H1 (cell line): ENCODE results near the gene ALOX5. TPM values are rescaled to one million over a fixed set of nuclear protein-coding genes. Genes with fewer than 3 reads are reported as not detected.

Source experiments
- CTCF ChIA-PET: fragments of 300-600 bp; sonication (Branson Sonifier 250); formaldehyde crosslinking; loops from one replicate; lab custom pipeline; 2021; ENCODE audit not compliant: partially characterized antibody; lab: Charles Lee
- POLR2A ChIA-PET: fragments of 300-600 bp; sonication (Branson Sonifier 250); formaldehyde crosslinking; loops from one replicate; lab custom pipeline; 2021; ENCODE audit warnings: inconsistent platforms; ENCODE audit not compliant: partially characterized antibody; lab: Charles Lee
- DNase-seq, 2 experiments: peaks; one replicate each; pipeline versions ENCODE4 v3.0.0 to v3.0.0-alpha.2; 2010 to 2022; ENCODE audit warnings: low spot score in 2 of 2, low read depth in 1 of 2, mixed read lengths in 1 of 2
- FAIRE-seq: peaks from 2 replicates; lab custom pipeline; 2011; peaks lifted over from hg19 to GRCh38; lab: Jason Lieb, UNC
- H2AFZ ChIP-seq: 2 replicates; pipeline ENCODE4 v1.8.1; 2012; ENCODE audit warnings: low read length, inconsistent platforms
- H2AK5ac ChIP-seq: 2 replicates; pipeline ENCODE4 v1.6.1; 2013; ENCODE audit warnings: low read depth, low read length
- H2BK120ac ChIP-seq: replicated peaks from 2 replicates; pipeline ENCODE3; 2013; ENCODE audit warnings: low read depth, low read length, inconsistent platforms
- H2BK12ac ChIP-seq: 2 replicates; pipeline ENCODE4 v1.6.1; 2013; ENCODE audit warnings: low read depth, low read length
- H2BK15ac ChIP-seq: 2 replicates; pipeline ENCODE4 v1.6.1; 2013; ENCODE audit warnings: low read length
- H2BK20ac ChIP-seq: 2 replicates; pipeline ENCODE4 v1.6.1; 2013; ENCODE audit warnings: low read length
- H2BK5ac ChIP-seq: 2 replicates; pipeline ENCODE4 v1.6.1; 2013; ENCODE audit warnings: low read depth, low read length
- H3K14ac ChIP-seq: 2 replicates; pipeline ENCODE4 v1.6.1; 2013; ENCODE audit warnings: inconsistent platforms; ENCODE audit not compliant: insufficient read length
- H3K18ac ChIP-seq: 2 replicates; pipeline ENCODE4 v1.6.1; 2013; ENCODE audit warnings: low read length; ENCODE audit errors: extremely low read depth
- H3K23ac ChIP-seq: 2 replicates; pipeline ENCODE4 v1.6.1; 2013; ENCODE audit warnings: inconsistent platforms; ENCODE audit not compliant: insufficient read length
- H3K23me2 ChIP-seq: 2 replicates; pipeline ENCODE4 v1.6.1; 2013; ENCODE audit warnings: low read depth, low read length
- H3K27ac ChIP-seq: 2 replicates; pipeline ENCODE4 v1.6.1; 2011; ENCODE audit warnings: low read depth, low read length, inconsistent platforms
- H3K27me3 ChIP-seq, 4 experiments: replicated peaks in 1 of 4; 1 replicate in 1 of 4; 2 replicates in 3 of 4; pipeline versions ENCODE4 v1.6.1 to v1.8.1; 2011 to 2013; ENCODE audit warnings: low read length in 3 of 4, mild to moderate bottlenecking in 3 of 4, inconsistent platforms in 2 of 4, mixed read lengths in 2 of 4, moderate library complexity in 1 of 4; ENCODE audit not compliant: control insufficient read depth in 3 of 4, insufficient read depth in 3 of 4; ENCODE audit errors: extremely low read depth in 1 of 4
- H3K36me3 ChIP-seq, 4 experiments: 2 replicates each; pipeline versions ENCODE4 v1.6.1 to v1.8.1; 2011 to 2013; ENCODE audit warnings: mild to moderate bottlenecking in 4 of 4, low read length in 3 of 4, moderate library complexity in 2 of 4, control low read depth in 1 of 4, inconsistent platforms in 1 of 4; ENCODE audit not compliant: insufficient read depth in 4 of 4, control insufficient read depth in 2 of 4
- H3K4ac ChIP-seq: replicated peaks from 2 replicates; pipeline ENCODE3; 2013; ENCODE audit warnings: low read length, low read depth, mixed read lengths, inconsistent platforms; ENCODE audit not compliant: insufficient read length
- H3K4me1 ChIP-seq, 4 experiments: replicated peaks in 1 of 4; 1 replicate in 1 of 4; 2 replicates in 3 of 4; pipeline versions ENCODE4 v1.6.1 to v1.8.1; 2011 to 2013; ENCODE audit warnings: low read length in 3 of 4, inconsistent platforms in 2 of 4, mixed read lengths in 1 of 4; ENCODE audit not compliant: insufficient read depth in 4 of 4, control insufficient read depth in 3 of 4
- H3K4me2 ChIP-seq, 2 experiments: 2 replicates each; pipeline versions ENCODE4 v1.6.1 to v1.8.1; 2011 to 2013; ENCODE audit warnings: low read depth in 2 of 2, low read length in 2 of 2, control low read depth in 1 of 2, inconsistent platforms in 1 of 2, mild to moderate bottlenecking in 1 of 2; ENCODE audit not compliant: insufficient read depth in 1 of 2
- H3K4me3 ChIP-seq, 4 experiments: fragments of 200-600, 300-600 bp in 1 of 4; sonication (generic), shearing (Covaris generic), sonication (Bioruptor Twin) in 1 of 4; 2 replicates each; pipeline versions ENCODE4 v1.5.1 to v1.8.1; 2011 to 2016; ENCODE audit warnings: low read length in 4 of 4, low read depth in 3 of 4, control low read depth in 2 of 4, inconsistent platforms in 2 of 4, mild to moderate bottlenecking in 2 of 4, mixed read lengths in 1 of 4, moderate library complexity in 1 of 4; ENCODE audit not compliant: insufficient read depth in 2 of 4; ENCODE audit errors: extremely low read depth in 1 of 4
- H3K56ac ChIP-seq: replicated peaks from 2 replicates; pipeline ENCODE3; 2013; ENCODE audit warnings: low read depth, mild to moderate bottlenecking, mixed read lengths, low read length, inconsistent platforms; ENCODE audit not compliant: insufficient read length
- H3K79me1 ChIP-seq: 2 replicates; pipeline ENCODE4 v1.6.1; 2013; ENCODE audit warnings: low read depth, low read length, control low read depth
- H3K79me2 ChIP-seq, 2 experiments: 2 replicates each; pipeline versions ENCODE4 v1.6.1 to v1.8.1; 2012 to 2013; ENCODE audit warnings: low read length in 2 of 2, mild to moderate bottlenecking in 2 of 2, inconsistent platforms in 1 of 2; ENCODE audit not compliant: insufficient read depth in 2 of 2, control insufficient read depth in 1 of 2
- H3K9ac ChIP-seq, 4 experiments: replicated peaks in 1 of 4; 1 replicate in 1 of 4; 2 replicates in 3 of 4; pipeline versions ENCODE4 v1.6.1 to v1.8.1; 2011 to 2013; ENCODE audit warnings: low read depth in 3 of 4, low read length in 3 of 4, control low read depth in 2 of 4, mild to moderate bottlenecking in 2 of 4, moderate library complexity in 2 of 4, inconsistent platforms in 1 of 4; ENCODE audit errors: extremely low read depth in 1 of 4
- H3K9me3 ChIP-seq, 2 experiments: 2 replicates each; pipeline versions ENCODE4 v1.6.1 to v1.8.1; 2012 to 2013; ENCODE audit warnings: mild to moderate bottlenecking in 2 of 2, moderate library complexity in 2 of 2, control low read depth in 1 of 2, inconsistent platforms in 1 of 2, low read depth in 1 of 2, low read length in 1 of 2, mixed read lengths in 1 of 2; ENCODE audit not compliant: insufficient read depth in 2 of 2
- H4K20me1 ChIP-seq, 2 experiments: replicated peaks in 1 of 2; 2 replicates each; pipeline versions ENCODE3 to v1.8.1; 2011 to 2013; ENCODE audit warnings: inconsistent platforms in 2 of 2, low read length in 2 of 2, mild to moderate bottlenecking in 1 of 2; ENCODE audit not compliant: insufficient read depth in 2 of 2, control insufficient read depth in 1 of 2
- H4K5ac ChIP-seq: 2 replicates; pipeline ENCODE4 v1.6.1; 2013; ENCODE audit warnings: low read length, low read depth, mixed read lengths, inconsistent platforms; ENCODE audit not compliant: insufficient read length
- H4K8ac ChIP-seq: 2 replicates; pipeline ENCODE4 v1.8.0; 2013; ENCODE audit warnings: mild to moderate bottlenecking, moderate library complexity, low read length, inconsistent platforms; ENCODE audit not compliant: insufficient read depth; ENCODE audit errors: extremely low read depth
- H4K91ac ChIP-seq: replicated peaks from 2 replicates; pipeline ENCODE3; 2013; ENCODE audit warnings: low read length, mixed read lengths, inconsistent platforms; ENCODE audit not compliant: insufficient read length
- BRCA1 ChIP-seq: IDR thresholded peaks from 2 replicates; pipeline ENCODE4 v1.6.1; 2012; ENCODE audit warnings: low read depth, low read length, improper control_type of control experiment
- CTBP2 ChIP-seq: IDR thresholded peaks from 2 replicates; pipeline ENCODE4 v1.7.0; 2011; ENCODE audit warnings: borderline replicate concordance, mild to moderate bottlenecking, moderate library complexity, mixed read lengths, low read length; ENCODE audit not compliant: insufficient read depth, insufficient read length
- NANOG ChIP-seq: IDR thresholded peaks from 2 replicates; pipeline ENCODE4 v1.6.1; 2011; ENCODE audit warnings: low read length, low read depth, mild to moderate bottlenecking, inconsistent platforms; ENCODE audit not compliant: insufficient read depth, poor library complexity, severe bottlenecking
- POLR2A ChIP-seq, 2 experiments: IDR thresholded peaks; 1 replicate in 1 of 2; 2 replicates in 1 of 2; pipeline ENCODE4 v1.6.1; 2011; ENCODE audit warnings: low read depth in 2 of 2, low read length in 2 of 2, mild to moderate bottlenecking in 2 of 2; ENCODE audit errors: control extremely low read depth in 1 of 2
- RAD21 ChIP-seq, 2 experiments: IDR thresholded peaks in 1 of 2; conservative IDR thresholded peaks in 1 of 2; 2 replicates each; pipeline ENCODE4 v1.6.1; 2011; ENCODE audit warnings: low read depth in 2 of 2, low read length in 2 of 2, improper control_type of control experiment in 1 of 2, inconsistent platforms in 1 of 2, mild to moderate bottlenecking in 1 of 2, moderate library complexity in 1 of 2
- RXRA ChIP-seq: IDR thresholded peaks from 2 replicates; pipeline ENCODE4 v1.6.1; 2011; ENCODE audit warnings: low read depth, mild to moderate bottlenecking, low read length, moderate library complexity; ENCODE audit not compliant: insufficient read depth
- SP1 ChIP-seq: IDR thresholded peaks from 2 replicates; pipeline ENCODE4 v1.6.1; 2011; ENCODE audit warnings: low read depth, low read length
- WGBS, 2 experiments: shearing (Covaris generic) in 1 of 2; methylation state at CpG; one replicate each; pipeline versions ENCODE4 v1.1.6 to v1.1.7; 2013 to 2015; ENCODE audit warnings: low lambda C conversion rate in 2 of 2, mixed read lengths in 2 of 2, inconsistent platforms in 1 of 2, low coverage in 1 of 2, missing lambda C conversion rate in 1 of 2; ENCODE audit not compliant: insufficient replicate concordance in 2 of 2, insufficient coverage in 1 of 2, insufficient read length in 1 of 2; ENCODE audit errors: extremely low coverage in 1 of 2, missing lambda C conversion rate in 1 of 2; 5-methylcytosine and 5-hydroxymethylcytosine counted together
- polyA plus RNA-seq, 7 experiments: library from polyadenylated mRNA; depleted of rRNA in 3 of 7; stranded (reverse) in 5 of 7; unstranded in 2 of 7; fragments of >200 nt in 5 of 7; fragments of 200-250 nt in 2 of 7; gene quantifications; 1 replicate in 5 of 7; 2 replicates in 1 of 7; 4 replicates in 1 of 7; pipeline versions ENCODE4 v1.2.1 to v1.2.3, GENCODE V29; 2011 to 2013; ENCODE audit warnings: missing spikeins in 2 of 7, mixed read lengths in 2 of 7
- total RNA-seq: library from RNA; stranded (reverse); fragmentation: NEBNext Ultra II Directional; extraction: Animal tissue kit (Norgen Biotek cat#: 25700); gene quantifications from 2 replicates; pipeline ENCODE4 v1.2.1, GENCODE V29; 2021
- TF ChIP-seq, protein P1 (sequence below), 3 experiments: IDR thresholded peaks; 1 replicate in 2 of 3; 2 replicates in 1 of 3; pipeline versions ENCODE4 v1.5.1 to v1.6.1; 2011; ENCODE audit warnings: low read length in 3 of 3, mild to moderate bottlenecking in 3 of 3, inconsistent platforms in 2 of 3, low read depth in 1 of 3, moderate library complexity in 1 of 3; ENCODE audit not compliant: insufficient read depth in 1 of 3; ENCODE audit errors: control extremely low read depth in 1 of 3

Gene ALOX5
- total and polyA plus RNA-seq, 2 of the 8 experiments (the other 6 are each of a cell fraction or from before 2014, with no cell fraction given) = 1.6 to 3.8 TPM

DNA sequence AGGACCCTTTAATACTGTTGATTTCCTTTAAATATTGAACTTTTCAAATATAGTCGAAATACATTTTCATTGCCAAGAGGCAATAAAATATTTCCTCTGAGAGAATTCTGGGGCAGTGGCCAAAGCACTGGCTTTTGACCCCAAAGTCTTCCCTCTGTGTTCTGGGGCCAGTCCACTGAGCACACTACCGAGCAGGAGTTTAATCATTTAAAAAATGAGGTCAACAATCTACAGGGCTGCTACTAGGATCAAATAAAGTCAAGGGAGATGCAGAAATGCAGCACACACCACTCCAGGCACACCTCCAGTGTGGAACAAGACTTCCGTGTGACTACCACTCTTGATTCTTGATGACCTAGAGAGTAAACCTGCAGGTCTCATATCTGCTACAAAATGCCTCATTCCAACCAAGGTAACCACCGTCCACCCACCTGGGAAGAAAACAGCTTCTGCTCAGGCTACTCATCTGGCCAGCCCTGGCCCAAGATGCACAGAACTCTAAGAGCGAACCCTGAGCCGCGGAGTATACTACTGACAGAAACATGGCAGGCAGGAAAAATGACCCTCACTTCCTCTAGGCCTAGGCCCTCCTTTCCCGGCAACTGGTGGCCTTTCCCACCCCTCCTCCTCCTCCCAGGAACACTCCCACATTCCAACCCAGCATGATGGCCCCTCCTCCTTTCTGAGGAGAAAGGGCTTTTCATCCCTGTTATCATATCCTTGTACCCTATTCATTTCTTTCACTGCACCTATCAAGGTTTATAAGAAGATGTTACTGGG, 97.7 kb downstream of the ALOX5 start:
- H2BK5ac ChIP-seq = no peak overlapping the region
- ChIA-PET POLR2A (no interaction called here), CTCF (interaction anchor here (1.1 to 1.2 kb wide), 2 partner anchors 19 to 201 kb away, joined by 3 to 4 read pairs; partner anchors contain the start of gene ZFAND4)
- H2BK20ac ChIP-seq = no peak overlapping the region
- peaks cover 2 to 9% (median 6%) of the 10 kb centered on the region in 4 experiments; a peak in 6 of 7 replicates for H3K4me1 ChIP-seq
- H3K4me3 ChIP-seq = no peak overlapping the region; a peak in 1 of 8 replicates
- 85% methylated on average over 8 of the region's 8 CpGs; no CpG with 5 or more reads in 1 of the 2 experiments for WGBS, 2 experiments
- no peak overlapping the region; the same call in 1 of the 2 replicates for H3K18ac ChIP-seq
- FAIRE-seq (peak; percentile 73), DNase-seq (peak in 1 of 2 experiments; percentile 54)
- H3K27ac ChIP-seq = no peak overlapping the region
- no peak overlapping the region for H3K23ac ChIP-seq
- H3K4ac ChIP-seq = no peak overlapping the region
- H2BK15ac ChIP-seq = no peak overlapping the region
- peak overlapping the region in 1 of 2 experiments; percentile 31; a peak in 1 of 4 replicates for H3K4me2 ChIP-seq
- H3K9ac ChIP-seq = no peak overlapping the region
- no peaks in the 10 kb centered on the region for H3K36me3 ChIP-seq
- no peak overlapping the region for H2BK120ac ChIP-seq
- H3K79me2 ChIP-seq = peaks cover 0 to 15% of the 10 kb centered on the region in 2 experiments; a peak in 1 of 4 replicates
- H4K8ac ChIP-seq = no peak overlapping the region
- H3K79me1 ChIP-seq = peaks cover 7% of the 10 kb centered on the region; the same call in 1 of the 2 replicates
- H4K5ac ChIP-seq = peak overlapping the region; percentile 45
- no peak overlapping the region for H2AK5ac ChIP-seq
- H4K91ac ChIP-seq = no peak overlapping the region
- H3K9me3 ChIP-seq = no peaks in the 10 kb centered on the region
- no peak overlapping the region for H2BK12ac ChIP-seq
- H3K23me2 ChIP-seq = no peaks in the 10 kb centered on the region
- H4K20me1 ChIP-seq = no peaks in the 10 kb centered on the region
- H3K14ac ChIP-seq = no peak overlapping the region
- no peaks in the 10 kb centered on the region for H3K27me3 ChIP-seq
- no peak overlapping the region for H3K56ac ChIP-seq
- no peak overlapping the region for H2AFZ ChIP-seq
- TF ChIP-seq, protein P1, sequence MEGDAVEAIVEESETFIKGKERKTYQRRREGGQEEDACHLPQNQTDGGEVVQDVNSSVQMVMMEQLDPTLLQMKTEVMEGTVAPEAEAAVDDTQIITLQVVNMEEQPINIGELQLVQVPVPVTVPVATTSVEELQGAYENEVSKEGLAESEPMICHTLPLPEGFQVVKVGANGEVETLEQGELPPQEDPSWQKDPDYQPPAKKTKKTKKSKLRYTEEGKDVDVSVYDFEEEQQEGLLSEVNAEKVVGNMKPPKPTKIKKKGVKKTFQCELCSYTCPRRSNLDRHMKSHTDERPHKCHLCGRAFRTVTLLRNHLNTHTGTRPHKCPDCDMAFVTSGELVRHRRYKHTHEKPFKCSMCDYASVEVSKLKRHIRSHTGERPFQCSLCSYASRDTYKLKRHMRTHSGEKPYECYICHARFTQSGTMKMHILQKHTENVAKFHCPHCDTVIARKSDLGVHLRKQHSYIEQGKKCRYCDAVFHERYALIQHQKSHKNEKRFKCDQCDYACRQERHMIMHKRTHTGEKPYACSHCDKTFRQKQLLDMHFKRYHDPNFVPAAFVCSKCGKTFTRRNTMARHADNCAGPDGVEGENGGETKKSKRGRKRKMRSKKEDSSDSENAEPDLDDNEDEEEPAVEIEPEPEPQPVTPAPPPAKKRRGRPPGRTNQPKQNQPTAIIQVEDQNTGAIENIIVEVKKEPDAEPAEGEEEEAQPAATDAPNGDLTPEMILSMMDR (IDR thresholded peaks at IDR 0.05; ENCODE audit: control extremely low read depth in 1 of 3, insufficient read depth in 1 of 3, low read depth in 1 of 3, low read length in 3 of 3) = no peak
- TF ChIP-seq CTBP2 = no peak
- no peak for TF ChIP-seq BRCA1
- 0 out of 4 replicates have a peak, but pooled peaks of 1 of the 2 experiments have one; percentile 1 for TF ChIP-seq RAD21 (IDR thresholded peaks at IDR 0.05 in 1 of 2, conservative IDR thresholded peaks at IDR 0.05 in 1 of 2; ENCODE audit: low read depth in 2 of 2, low read length in 2 of 2)
- no peak for TF ChIP-seq NANOG
- no peak for TF ChIP-seq POLR2A (IDR thresholded peaks at IDR 0.05; ENCODE audit: control extremely low read depth in 1 of 2, low read depth in 2 of 2, low read length in 2 of 2)
- peak; percentile 54; the same call in 1 of the 2 replicates for TF ChIP-seq SP1
- TF ChIP-seq RXRA = no peak
